Measurements from ENCODE around the gene SLFN11.
"Not testable (repeated sequence)": the region's sequence is repeated elsewhere in the genome, so short reads cannot be mapped to it uniquely, and the experiment has no call there.

SLFN11 gene, protein sequence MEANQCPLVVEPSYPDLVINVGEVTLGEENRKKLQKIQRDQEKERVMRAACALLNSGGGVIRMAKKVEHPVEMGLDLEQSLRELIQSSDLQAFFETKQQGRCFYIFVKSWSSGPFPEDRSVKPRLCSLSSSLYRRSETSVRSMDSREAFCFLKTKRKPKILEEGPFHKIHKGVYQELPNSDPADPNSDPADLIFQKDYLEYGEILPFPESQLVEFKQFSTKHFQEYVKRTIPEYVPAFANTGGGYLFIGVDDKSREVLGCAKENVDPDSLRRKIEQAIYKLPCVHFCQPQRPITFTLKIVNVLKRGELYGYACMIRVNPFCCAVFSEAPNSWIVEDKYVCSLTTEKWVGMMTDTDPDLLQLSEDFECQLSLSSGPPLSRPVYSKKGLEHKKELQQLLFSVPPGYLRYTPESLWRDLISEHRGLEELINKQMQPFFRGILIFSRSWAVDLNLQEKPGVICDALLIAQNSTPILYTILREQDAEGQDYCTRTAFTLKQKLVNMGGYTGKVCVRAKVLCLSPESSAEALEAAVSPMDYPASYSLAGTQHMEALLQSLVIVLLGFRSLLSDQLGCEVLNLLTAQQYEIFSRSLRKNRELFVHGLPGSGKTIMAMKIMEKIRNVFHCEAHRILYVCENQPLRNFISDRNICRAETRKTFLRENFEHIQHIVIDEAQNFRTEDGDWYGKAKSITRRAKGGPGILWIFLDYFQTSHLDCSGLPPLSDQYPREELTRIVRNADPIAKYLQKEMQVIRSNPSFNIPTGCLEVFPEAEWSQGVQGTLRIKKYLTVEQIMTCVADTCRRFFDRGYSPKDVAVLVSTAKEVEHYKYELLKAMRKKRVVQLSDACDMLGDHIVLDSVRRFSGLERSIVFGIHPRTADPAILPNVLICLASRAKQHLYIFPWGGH

DNA sequence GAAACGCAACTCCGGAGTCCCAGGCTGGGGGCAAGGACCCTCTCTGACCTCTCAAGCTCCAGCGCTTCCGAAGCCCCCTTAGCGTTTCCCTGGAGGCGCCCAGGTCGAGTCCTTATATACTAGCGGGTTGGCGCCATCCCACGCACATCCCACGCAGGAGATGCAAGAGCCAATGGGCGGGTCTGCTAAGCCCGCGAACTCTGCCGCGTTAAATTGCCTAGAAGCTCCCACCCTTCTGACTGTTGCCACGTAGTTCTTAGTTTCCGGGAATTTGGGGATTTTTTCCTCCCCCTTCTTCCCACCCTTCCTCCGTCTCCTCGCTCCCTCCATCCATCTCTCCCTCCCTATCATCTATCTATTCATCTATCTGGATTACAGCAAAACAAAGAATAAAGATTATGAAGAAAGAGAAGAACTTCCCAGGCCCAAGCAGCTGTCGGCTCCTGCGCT is at the start of gene SLFN11:
TSS of gene SLFN11 (minus strand) at position 88 of the 450 bp plus-strand sequence. CDS start 9,814 bp downstream, outside the sequence.
- peak; percentile 93 for DNase-seq

DNA sequence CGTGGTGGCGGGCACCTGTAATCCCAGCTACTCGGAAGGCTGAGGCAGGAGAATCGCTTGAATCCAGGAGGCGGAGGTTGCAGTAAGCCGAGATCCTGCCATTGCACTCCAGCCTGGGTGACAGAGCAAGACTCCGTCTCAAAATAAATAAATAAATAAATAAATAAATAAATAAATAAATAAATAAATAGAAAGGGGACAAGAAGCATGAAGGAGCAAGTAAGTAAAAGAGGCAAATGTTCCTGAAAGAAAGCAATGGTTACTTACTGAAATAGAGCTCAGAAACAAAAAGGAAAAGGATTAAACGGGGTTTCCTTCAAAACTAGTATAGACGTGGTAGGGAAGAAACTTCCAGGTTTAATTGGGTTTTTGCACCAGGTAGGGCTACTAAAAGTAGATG is 47.6 kb upstream of the SLFN11 start:
- not testable (repeated sequence) for DNase-seq

DNA sequence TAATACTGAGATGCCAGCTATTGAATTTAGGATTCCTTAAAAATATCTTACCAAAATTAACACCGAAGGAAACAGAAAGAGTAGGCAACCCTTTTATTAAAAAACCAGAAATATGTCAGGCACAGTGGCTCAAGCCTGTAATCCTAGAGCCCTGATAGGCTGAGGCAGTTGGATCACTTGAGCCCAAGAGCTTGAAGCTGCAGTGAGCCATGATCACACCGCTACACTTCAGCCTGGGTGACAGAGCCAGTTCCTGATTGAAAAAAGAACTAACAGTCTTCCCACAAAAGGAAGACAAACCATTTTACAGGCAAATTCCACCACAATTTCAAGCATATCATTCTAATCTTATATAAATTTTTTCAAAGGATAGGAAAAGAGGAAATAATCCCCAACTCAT is 43.2 kb upstream of the SLFN11 start:
- no peak for DNase-seq

DNA sequence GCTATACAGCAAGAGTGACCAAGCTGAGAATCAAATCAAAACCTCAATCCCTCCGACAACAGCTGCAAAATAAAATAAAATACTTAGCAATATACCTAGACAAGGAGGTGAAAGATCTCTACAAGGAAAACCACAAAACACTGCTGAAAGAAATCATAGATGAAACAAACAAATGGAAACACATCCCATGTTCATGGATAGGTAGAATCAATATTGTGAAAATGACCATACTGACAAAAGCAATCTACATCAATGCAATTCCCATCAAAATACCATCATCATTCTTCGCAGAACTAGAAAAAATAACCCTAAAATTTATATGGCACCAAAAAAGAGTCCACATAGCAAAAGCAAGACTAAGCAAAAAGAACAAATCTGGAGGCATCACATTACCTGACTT is 41.3 kb upstream of the SLFN11 start:
- DNase-seq, result not testable (repeated sequence)

DNA sequence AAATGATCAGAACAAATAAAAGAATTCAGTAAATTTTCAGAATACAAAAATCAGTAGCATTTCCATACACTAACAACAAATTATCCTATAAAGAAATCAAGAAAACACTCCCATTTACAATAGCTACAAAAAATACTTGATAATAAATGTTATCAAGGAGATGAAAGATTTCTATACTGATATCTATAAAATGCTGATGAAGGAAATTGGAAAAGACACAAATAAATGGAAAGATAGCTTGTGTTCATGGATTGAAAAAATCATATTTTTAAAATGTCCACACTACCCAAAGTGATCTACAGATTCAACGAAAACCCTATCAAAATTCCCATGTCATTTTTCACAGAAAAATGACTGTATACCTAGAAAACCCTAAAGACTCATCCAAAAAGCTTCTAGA is 40.8 kb upstream of the SLFN11 start:
- DNase-seq, result no peak

DNA sequence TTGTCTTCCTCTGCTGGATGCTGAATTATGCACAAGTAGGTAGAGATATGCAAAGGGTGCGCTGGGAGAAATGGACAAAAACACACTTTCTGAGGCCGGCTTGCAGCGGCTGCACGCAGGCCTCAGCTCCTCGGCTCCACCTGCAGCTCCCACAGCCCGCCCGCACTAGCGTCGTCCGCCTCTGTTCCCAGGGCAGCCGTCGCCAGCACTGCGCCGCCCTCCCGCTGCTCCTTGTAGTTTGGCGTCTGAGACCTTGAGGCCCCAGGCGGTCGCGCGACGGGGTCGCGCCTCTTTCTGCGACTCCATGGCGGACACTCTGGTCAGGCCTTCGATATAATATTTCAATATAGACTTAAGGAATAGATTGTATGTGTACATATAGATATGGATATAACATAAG is 34.1 kb upstream of the SLFN11 start:
- no peak for DNase-seq

DNA sequence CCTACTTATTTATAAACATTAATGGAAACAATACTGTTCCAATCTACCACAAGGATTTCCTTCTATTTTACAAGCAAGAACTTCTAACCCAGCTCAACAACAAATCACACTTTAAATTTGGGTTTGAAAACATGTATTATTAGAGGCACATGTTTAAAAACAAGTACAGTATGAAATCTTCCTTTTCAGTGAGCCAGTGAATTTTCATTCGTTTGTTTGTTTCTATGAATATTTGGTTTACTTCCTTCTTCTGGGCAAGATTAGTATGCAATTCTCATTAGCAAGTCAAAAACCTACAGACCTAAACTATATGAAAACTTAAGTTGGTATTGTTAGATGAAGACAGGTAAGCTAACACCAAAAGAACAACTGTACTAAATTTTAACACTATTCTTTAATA is 33.1 kb upstream of the SLFN11 start:
- DNase-seq, result no peak

DNA sequence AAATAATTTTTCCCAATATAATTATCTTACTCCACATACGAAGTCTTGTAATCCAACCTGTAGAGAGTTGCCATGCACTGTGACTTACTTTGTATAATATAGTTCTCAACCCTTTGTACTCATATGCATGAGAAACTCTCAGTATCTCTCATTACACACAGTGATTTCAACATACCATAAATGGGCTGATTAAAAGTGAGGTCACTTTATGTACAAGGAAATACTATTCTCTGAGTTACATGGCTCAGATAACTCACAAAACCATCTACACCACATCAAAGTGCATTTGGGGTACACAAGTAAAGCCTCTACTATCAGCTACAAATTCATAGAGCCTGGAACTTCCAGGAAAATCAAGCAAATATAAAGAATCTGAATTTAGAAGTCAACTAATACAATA is 30.9 kb upstream of the SLFN11 start:
- DNase-seq, result peak in 1 of 2 donors; percentile 7

DNA sequence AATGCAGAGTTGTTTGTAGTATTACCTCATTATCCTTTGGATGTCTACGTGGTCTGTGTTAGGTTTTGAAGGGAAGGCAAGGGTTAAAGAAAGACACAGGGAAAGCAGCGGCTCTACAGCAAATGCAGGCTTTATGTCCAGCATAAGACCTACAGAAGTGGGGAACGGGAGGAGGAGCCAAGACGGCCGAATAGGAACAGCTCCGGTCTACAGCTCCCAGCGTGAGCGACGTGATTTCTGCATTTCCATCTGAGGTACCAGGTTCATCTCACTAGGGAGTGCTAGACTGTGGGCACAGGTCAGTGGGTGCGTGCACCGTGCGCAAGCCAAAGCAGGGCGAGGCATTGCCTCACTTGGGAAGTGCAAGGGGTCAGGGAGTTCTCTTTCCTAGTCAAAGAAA is 20.4 kb upstream of the SLFN11 start:
- not testable (repeated sequence) for DNase-seq

DNA sequence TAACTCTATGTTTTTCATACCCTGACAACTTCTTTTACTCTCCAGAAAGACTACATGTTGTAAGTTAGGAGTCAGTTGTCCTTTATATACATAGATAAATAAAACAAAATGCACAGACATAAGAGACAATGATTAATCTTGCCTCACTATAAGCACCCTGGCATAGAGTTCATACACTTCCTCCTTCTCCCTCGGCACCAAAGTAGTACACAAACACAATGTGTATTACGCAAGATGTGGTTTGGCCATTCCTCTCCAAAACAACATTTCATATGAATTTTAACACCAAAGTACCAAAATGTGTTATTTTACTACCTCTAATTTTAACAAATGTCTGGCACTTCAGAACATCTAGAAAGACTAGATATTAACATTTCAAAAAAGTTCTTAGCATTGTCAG is 17.2 kb upstream of the SLFN11 start:
- no peak for DNase-seq

DNA sequence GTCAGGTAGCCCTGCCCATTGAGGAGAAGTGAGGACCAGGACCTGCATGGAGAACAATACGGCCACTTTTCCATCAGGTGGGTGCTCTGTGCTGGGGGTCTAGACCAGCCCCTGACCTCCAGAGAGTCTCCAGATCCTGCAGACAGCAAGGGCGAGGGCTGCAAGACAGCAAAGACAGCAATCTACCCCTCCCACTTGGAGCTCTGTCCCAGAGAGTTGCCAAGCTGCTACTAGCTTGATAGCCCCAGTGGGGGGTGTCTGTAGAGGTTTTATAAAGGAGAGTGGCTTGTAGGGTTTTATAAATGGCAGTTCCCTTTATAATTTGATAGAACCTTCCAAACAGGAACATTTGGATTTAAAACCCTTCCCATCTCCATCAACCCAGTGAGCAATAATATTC is 16.7 kb upstream of the SLFN11 start:
- DNase-seq, result no peak

DNA sequence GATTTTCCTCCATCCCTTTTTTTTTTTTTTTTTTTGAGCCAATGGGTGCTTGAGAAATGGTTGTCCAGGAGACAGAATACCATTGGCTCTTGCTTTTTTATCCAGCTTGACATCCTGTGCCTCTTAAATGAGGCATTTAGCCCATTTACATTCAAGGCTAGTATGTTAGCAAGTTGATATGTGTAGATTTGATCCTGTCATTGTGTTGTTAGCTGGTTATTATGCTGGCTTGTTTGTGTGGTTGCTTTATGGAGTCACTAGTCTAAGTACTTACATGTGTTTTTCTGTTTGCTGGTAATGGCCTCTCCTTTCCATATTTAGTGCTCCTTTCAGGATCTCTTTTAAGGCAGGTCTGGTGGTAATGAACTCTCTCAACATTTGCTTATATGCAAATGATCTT is 14.1 kb upstream of the SLFN11 start:
- DNase-seq, result no peak

DNA sequence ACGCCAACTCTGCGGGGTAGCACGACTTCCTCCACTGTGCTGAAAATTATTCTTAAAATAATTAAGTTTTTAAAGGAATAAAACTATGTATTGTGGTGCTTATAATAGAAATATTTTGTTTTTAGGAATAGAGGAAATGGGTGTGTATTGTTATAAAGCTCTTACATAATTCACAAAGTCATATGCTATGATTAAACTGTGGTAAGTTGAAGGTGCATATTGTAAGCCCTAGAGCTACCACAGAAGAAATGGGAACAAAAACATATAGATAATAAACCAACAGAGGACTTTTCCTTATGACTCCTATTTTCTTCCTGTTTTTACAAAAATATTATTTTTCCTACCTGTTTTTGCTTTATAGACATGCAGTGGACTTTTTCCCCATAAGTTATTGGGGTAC is 4.3 kb upstream of the SLFN11 start:
- DNase-seq, result no peak

DNA sequence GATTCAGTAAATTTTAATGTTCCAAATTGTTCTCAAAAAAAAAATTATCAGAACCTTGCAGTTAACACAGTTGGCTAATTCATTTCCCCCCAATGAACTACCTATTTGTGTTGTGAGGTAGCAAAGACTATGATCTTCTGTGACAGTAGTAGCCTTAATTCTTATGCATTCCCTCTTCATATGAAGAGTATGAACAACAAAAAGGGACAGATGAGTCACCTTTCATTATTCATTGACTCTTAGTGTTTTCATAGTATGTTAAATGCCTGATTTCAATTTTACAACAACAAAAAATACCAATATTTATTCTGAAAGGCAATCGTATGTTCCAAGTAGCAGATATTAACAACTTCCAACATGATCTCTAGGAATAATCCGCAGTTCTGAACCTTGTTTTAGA is 3.6 kb upstream of the SLFN11 start:
- no peak for DNase-seq

DNA sequence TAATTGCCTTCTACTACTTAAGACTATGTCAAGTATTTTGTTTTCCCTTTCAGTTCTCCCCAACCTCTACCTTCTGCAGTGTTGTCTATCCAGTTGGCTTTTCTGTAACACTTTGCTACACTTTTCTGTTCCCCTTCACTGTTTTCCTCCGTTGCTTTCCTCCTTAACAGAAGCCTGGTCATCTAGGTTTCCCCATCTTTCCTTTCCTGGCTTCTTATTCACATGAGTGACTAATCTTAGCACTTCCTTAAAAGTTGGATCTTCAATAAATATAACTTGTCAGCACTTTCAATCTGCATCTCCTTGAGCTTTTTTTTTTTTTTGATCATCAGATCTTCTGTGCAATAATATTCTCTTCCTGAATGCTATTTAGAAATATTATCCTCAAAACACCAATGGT is 2.8 kb upstream of the SLFN11 start:
- DNase-seq, result no peak

DNA sequence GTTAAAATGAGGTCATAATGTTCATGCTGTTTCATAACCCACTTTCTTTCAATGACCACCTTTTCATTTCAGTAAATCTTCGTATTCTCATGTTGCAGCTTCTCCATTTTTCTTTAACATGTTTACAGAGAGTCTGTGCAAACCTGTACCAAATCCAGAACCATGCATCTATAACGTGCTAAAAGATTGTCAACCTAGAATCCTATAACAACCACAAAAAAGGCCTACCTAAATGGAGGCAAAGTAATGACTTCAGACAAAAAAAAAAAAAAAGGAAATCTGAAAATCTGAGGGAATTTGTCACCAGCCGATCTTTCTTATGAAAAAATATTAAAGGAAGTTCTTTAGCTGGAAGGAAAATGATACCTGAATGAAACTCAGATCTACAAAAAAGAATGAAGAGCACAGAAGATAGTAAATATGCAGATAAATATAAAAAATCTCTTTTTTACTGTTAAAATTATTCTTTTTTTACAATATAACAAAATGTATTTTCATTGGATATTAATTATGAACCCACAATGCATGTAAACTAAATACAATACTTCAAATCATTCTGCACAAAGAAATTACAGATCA is 1.4 kb upstream of the SLFN11 start:
- DNase-seq, result no peak

DNA sequence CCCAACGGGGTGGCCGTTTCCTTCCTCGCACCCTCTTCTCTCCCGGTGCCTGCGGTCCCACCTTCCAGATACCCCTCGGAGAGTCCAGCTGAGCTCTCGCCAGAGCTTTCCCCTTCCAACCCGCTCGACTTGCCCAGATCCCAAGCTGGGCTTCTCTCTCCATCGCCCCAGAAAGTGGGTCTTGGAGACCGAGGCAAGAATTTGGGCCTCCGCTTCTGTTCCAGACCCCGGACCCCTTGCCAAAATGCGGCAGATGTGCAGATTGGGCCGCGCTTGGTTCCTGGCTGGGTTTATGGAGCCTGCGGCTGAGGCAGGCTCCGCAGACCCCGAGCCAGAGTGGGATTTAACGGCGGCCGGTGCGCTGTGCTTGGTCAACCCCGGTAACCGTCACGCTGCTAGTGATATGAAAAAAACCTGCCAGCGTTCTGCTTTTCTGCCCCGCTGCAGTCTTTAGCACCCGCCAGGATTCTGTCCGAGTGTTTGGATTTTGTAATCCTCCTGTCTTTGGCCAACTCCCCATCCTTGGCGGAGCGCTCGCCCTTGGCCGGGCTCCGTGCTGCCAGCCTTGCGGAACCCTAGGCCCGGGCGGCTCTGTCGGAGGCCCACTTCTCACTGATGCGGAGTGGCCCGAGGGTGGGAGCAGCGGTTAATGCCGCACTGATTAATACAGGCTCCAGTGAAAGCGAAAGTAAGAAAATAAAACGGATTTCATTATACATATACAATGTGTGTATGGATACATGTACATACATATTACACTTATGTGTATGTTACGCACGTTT is 754 bp upstream of the SLFN11 start:
- DNase-seq, result peak; percentile 41 to 73

DNA sequence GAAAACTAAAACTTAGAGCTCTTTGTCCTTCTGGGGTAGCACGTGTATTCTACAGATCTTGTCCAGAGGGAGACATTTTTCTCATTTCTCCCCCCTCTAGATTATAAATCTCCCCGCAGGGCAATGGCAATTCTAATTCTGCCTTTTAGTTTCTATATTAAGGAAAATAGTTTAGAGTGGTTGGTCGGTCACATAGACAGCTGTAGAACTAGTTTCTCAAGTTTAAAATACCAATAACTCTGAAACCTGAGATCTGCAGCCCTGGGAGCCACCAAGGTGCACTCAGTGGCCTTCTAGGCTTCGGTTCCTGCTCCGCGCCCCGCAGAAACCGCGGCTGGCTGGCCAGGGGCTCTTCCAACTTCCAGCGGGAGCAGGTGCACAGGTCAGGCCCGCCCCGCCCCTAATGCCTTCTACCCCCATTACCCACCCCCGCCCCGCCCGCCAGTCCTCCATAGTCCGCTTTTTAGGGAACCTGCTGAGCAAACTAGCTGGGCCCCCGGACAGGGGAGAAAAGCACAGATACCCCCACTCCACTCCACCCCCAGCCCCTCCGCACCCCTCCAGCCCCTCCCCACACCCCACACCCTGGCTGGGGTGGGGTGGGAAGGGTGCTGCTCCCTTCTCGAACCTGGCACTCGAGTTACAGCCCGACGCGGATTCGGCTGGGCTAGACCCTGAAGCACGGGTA is 431 bp downstream of the SLFN11 start:
- peak; percentile 31 to 51 for DNase-seq

DNA sequence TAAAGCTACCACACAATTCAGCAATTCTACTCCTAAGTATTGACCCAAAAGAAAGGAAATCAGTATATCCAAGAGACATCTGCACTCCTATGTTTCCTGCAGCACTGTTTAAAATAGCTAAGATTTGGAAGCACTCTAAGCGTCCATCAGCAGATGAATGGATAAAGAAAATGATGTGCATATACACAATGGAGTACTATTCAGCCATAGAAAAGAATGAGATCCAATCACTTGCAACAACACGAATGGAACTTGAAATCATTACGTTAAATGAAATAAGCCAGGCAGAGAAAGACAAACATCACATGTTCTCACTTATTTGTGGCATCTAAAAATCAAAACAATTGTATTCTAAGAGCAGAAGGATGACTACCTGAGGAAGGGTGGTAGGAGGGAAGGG is 1.5 kb downstream of the SLFN11 start:
- no peak for DNase-seq

DNA sequence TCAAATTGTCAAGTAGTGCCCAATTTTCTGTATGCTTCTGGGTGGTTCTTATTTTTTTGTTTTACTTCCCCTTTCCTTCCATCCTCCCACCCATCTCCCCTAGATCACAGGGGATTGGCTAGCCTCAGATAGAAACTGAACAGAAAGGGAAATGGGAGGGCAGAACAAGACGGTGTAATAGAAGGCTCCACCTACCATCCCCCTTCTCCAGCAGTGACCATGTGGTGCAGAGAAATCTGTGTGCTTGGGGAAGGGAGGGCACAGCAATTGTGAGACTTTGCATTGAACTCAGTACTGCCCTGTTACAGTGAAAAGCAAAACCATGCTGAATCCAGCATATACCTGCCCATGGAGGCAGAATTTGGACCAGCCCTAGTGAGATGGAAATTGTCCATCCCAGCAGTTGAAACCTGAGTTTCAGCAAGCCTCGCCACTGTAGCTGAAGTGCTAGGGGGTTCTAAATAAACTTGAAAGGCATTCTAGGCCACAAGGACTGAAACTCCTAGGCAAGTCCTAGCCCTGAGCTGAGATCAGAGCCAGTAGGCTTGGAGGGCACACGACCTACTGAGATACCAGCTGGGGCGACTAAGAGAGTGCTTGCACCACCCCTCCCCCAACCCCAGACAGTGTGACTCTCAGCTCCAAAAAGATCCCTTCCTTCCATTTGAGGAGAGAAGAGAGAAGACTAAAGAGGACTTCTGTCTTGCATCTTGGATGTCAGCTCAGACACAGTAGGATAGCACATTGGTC is 5.2 kb downstream of the SLFN11 start:
- DNase-seq, result peak; percentile 75 to 80

DNA sequence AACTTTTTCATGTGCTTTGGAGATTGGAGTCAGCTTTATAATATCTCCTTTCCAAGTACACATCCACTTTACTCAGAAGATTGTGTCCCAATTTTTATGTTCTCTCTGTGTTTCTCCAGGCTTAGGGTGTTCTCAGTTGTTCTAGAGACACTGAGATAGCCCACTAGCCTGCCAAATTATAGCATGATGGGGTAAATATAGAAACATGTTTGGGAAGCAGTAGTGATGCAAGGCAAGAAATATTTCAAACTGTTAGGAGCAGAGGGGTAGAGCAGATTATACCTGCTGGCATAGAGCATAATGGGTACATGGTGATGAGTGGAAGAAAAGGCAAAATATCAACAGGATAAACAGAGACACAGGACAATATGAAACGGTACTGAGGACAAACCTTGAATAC is 12.4 kb downstream of the SLFN11 start:
- DNase-seq, result no peak

All from CD4-positive, alpha-beta T cell treated with Interferon alpha-2 for 1 hour (primary cell).